Measurements from ENCODE around the gene SLC25A33.

GRCh38 chr1:9615316-9616063, 76.2 kb downstream of the SLC25A33 start:
- TF ChIP-seq, protein P1, sequence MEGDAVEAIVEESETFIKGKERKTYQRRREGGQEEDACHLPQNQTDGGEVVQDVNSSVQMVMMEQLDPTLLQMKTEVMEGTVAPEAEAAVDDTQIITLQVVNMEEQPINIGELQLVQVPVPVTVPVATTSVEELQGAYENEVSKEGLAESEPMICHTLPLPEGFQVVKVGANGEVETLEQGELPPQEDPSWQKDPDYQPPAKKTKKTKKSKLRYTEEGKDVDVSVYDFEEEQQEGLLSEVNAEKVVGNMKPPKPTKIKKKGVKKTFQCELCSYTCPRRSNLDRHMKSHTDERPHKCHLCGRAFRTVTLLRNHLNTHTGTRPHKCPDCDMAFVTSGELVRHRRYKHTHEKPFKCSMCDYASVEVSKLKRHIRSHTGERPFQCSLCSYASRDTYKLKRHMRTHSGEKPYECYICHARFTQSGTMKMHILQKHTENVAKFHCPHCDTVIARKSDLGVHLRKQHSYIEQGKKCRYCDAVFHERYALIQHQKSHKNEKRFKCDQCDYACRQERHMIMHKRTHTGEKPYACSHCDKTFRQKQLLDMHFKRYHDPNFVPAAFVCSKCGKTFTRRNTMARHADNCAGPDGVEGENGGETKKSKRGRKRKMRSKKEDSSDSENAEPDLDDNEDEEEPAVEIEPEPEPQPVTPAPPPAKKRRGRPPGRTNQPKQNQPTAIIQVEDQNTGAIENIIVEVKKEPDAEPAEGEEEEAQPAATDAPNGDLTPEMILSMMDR (optimal IDR thresholded peaks at IDR 0.05 in 1 of 3, IDR thresholded peaks at IDR 0.05 in 1 of 3, conservative IDR thresholded peaks at IDR 0.05 in 1 of 3; ENCODE audit: extremely low read depth in 1 of 3, insufficient read depth in 2 of 3, low read length in 3 of 3) = peak; percentile 79 to 88 (median 86)
- TF ChIP-seq EZH2 (IDR thresholded peaks at IDR 0.05; ENCODE audit: low read length) = no peak
